ENCODE data around the gene LRMDA.

LRMDA gene

DNA sequence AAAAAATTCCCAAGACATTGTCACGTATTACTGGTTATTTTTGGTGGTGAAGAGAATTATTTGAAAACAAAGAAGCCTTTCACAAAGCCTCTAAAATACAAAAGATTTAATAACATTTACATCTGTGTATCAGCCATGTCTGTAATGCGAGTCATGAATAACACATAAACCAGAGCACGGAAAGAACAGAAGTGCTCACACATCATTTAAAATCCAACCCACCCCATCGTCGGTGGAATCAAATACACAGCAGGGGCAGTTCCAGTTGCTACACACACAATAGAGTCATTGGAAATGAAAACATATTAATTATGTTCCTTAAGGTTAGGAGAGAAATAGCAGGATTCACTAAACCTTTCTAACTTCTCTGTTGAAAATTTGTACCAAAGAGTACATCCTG lies 1108.9 kb downstream of the LRMDA start:
- Histone ChIP-seq H2BK120ac (ENCODE audit: low read depth, low read length) (no peak overlapping the region), H3K9me3 (ENCODE audit: control insufficient read depth, low read length) (no peaks in the 10 kb centered on the region), H3K27me3 (ENCODE audit: control insufficient read depth in 1 of 2, insufficient read depth in 1 of 2, low read length in 2 of 2) (no peaks in the 10 kb centered on the region), H4K91ac (ENCODE audit: low read length) (no peak overlapping the region), H3K79me1 (replicated peaks; ENCODE audit: low read length, poor library complexity, severe bottlenecking) (no peaks in the 10 kb centered on the region), H3K4ac (ENCODE audit: low read depth in 1 of 2, low read length in 2 of 2) (no peak overlapping the region), H3K27ac (ENCODE audit: low read length, poor library complexity, severe bottlenecking) (no peak overlapping the region), H2BK15ac (ENCODE audit: low read depth, poor library complexity, severe bottlenecking) (no peak overlapping the region), H2BK12ac (ENCODE audit: low read length in 2 of 2) (no peak overlapping the region), H3K18ac (ENCODE audit: low read depth in 1 of 2, low read length in 2 of 2) (no peak overlapping the region), H2BK5ac (ENCODE audit: low read depth, low read length, poor library complexity, severe bottlenecking) (no peak overlapping the region), H4K8ac (ENCODE audit: low read length) (no peak overlapping the region), H2AFZ (ENCODE audit: low read depth, low read length) (no peak overlapping the region), H3K36me3 (ENCODE audit: control insufficient read depth in 1 of 2, insufficient read depth in 2 of 2, low read depth in 1 of 2, low read length in 2 of 2) (no peaks in the 10 kb centered on the region), H3K9ac (ENCODE audit: low read length) (no peak overlapping the region), H3K23ac (ENCODE audit: low read length in 2 of 2) (no peak overlapping the region), H3K4me3 (ENCODE audit: insufficient read depth in 1 of 2, low read depth in 1 of 2, low read length in 2 of 2) (no peak overlapping the region), H2AK5ac (ENCODE audit: low read length, severe bottlenecking) (no peak overlapping the region), H3K4me2 (ENCODE audit: low read length, poor library complexity, severe bottlenecking) (no peak overlapping the region), H3K14ac (ENCODE audit: low read length in 2 of 2) (no peak overlapping the region), H3K4me1 (ENCODE audit: control insufficient read depth, insufficient read depth, low read depth, low read length) (no peaks in the 10 kb centered on the region)
- DNase-seq: no peak
- 79% methylated on average over 3 of the region's 5 CpGs for WGBS

DNA sequence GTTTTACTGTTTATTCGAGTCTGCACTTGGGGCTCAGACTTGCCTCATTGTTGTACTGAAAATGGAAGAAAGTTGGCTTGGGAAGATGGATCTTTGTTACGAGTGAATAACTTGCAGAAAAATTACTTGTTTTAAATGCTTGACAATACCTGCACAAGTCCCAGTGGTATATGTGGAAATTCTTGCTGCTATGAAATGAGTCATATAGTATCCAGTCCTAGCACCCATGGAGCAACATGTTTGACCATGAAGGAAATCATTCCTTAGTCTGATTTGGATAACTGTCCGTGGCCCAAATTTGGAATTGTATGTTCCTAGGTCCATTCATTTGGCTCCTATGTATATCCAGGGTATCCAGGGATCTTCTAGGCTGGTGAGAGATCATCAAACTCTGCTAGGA lies 1109.4 kb downstream of the LRMDA start:
- no peak overlapping the region for H3K14ac ChIP-seq (ENCODE audit: low read length in 2 of 2)
- no peak overlapping the region for H2BK15ac ChIP-seq (ENCODE audit: low read depth, poor library complexity, severe bottlenecking)
- no peak overlapping the region for H4K8ac ChIP-seq (ENCODE audit: low read length)
- H3K4me3 ChIP-seq (ENCODE audit: insufficient read depth in 1 of 2, low read depth in 1 of 2, low read length in 2 of 2): no peak overlapping the region
- H2BK5ac ChIP-seq (ENCODE audit: low read depth, low read length, poor library complexity, severe bottlenecking): no peak overlapping the region
- H3K27me3 ChIP-seq (ENCODE audit: control insufficient read depth in 1 of 2, insufficient read depth in 1 of 2, low read length in 2 of 2): no peaks in the 10 kb centered on the region
- H3K79me1 ChIP-seq (replicated peaks; ENCODE audit: low read length, poor library complexity, severe bottlenecking): no peaks in the 10 kb centered on the region
- H3K4me1 ChIP-seq (ENCODE audit: control insufficient read depth, insufficient read depth, low read depth, low read length): no peaks in the 10 kb centered on the region
- DNase-seq: no peak
- WGBS: 93% methylated on average over 3 of the region's 3 CpGs
- H2BK120ac ChIP-seq (ENCODE audit: low read depth, low read length): no peak overlapping the region
- H3K9ac ChIP-seq (ENCODE audit: low read length): no peak overlapping the region
- no peaks in the 10 kb centered on the region for H3K36me3 ChIP-seq (ENCODE audit: control insufficient read depth in 1 of 2, insufficient read depth in 2 of 2, low read depth in 1 of 2, low read length in 2 of 2)
- H3K9me3 ChIP-seq (ENCODE audit: control insufficient read depth, low read length): no peaks in the 10 kb centered on the region
- no peak overlapping the region for H3K27ac ChIP-seq (ENCODE audit: low read length, poor library complexity, severe bottlenecking)
- H3K23ac ChIP-seq (ENCODE audit: low read length in 2 of 2): no peak overlapping the region
- H4K91ac ChIP-seq (ENCODE audit: low read length): no peak overlapping the region
- no peak overlapping the region for H3K4ac ChIP-seq (ENCODE audit: low read depth in 1 of 2, low read length in 2 of 2)
- no peak overlapping the region for H2AK5ac ChIP-seq (ENCODE audit: low read length, severe bottlenecking)
- H3K4me2 ChIP-seq (ENCODE audit: low read length, poor library complexity, severe bottlenecking): no peak overlapping the region
- H2BK12ac ChIP-seq (ENCODE audit: low read length in 2 of 2): no peak overlapping the region
- H3K18ac ChIP-seq (ENCODE audit: low read depth in 1 of 2, low read length in 2 of 2): no peak overlapping the region
- no peak overlapping the region for H2AFZ ChIP-seq (ENCODE audit: low read depth, low read length)

DNA sequence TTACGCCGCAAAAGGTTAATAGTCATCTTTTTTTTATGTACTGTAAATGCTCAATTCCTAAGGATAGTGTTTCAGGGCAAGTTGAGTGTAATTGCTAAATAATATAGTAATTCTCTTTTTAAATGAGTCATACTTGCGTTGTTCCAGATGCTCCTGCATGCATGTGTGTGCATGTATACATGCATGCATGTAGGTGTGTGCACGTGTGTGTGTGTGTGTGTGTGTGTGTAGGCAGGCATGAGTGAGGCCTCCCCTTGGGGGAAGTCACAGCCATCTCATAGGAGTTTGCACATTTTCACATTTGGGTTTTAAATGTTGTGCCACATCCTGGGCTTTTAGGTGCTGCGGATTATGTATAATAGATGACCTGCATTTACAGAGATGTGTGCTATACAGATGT lies 1110.4 kb downstream of the LRMDA start:
- 99% methylated on average over 5 of the region's 5 CpGs for WGBS
- no peak for DNase-seq

DNA sequence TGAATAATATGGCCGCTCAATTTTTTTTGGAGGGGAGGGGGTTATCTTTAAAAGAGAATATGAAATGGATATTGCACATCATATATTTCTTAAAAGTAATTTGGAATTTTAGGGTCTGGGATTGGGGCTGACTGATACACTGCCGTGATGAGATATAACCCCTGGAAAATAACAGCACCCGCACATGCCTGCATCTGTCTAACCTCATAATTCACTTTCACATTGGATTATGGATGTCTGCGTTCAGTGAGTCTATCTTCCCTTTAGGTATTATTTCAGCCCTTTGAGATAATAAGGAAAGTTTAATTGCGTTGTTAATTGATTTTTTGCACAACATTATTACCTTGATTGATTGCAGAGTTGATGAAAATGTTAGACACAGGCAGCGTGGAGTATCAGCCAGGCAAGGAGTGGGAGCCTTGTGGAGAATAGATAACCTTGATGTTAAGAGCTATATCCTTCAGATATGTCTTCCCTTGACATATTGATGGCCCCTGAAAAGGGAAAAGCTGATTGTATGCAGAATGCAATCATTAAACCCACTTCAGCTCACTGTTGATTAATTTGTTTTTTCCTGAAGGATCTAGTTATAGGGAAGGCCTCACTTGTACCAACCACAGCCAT lies 1111.0 kb downstream of the LRMDA start:
- Histone ChIP-seq H2BK120ac (ENCODE audit: low read depth, low read length) (no peak overlapping the region), H3K9ac (ENCODE audit: low read length) (no peak overlapping the region), H2BK12ac (ENCODE audit: low read length in 2 of 2) (no peak overlapping the region), H2BK5ac (ENCODE audit: low read depth, low read length, poor library complexity, severe bottlenecking) (no peak overlapping the region), H3K79me1 (replicated peaks; ENCODE audit: low read length, poor library complexity, severe bottlenecking) (no peaks in the 10 kb centered on the region), H3K36me3 (ENCODE audit: control insufficient read depth in 1 of 2, insufficient read depth in 2 of 2, low read depth in 1 of 2, low read length in 2 of 2) (no peaks in the 10 kb centered on the region), H3K4me2 (ENCODE audit: low read length, poor library complexity, severe bottlenecking) (no peak overlapping the region), H3K18ac (ENCODE audit: low read depth in 1 of 2, low read length in 2 of 2) (no peak overlapping the region), H3K4me1 (ENCODE audit: control insufficient read depth, insufficient read depth, low read depth, low read length) (no peaks in the 10 kb centered on the region), H3K14ac (ENCODE audit: low read length in 2 of 2) (no peak overlapping the region), H4K91ac (ENCODE audit: low read length) (no peak overlapping the region), H3K4me3 (ENCODE audit: insufficient read depth in 1 of 2, low read depth in 1 of 2, low read length in 2 of 2) (no peak overlapping the region), H2AFZ (ENCODE audit: low read depth, low read length) (no peak overlapping the region), H3K27ac (ENCODE audit: low read length, poor library complexity, severe bottlenecking) (no peak overlapping the region), H3K9me3 (ENCODE audit: control insufficient read depth, low read length) (no peaks in the 10 kb centered on the region), H3K27me3 (ENCODE audit: control insufficient read depth in 1 of 2, insufficient read depth in 1 of 2, low read length in 2 of 2) (no peaks in the 10 kb centered on the region), H3K4ac (ENCODE audit: low read depth in 1 of 2, low read length in 2 of 2) (no peak overlapping the region), H2BK15ac (ENCODE audit: low read depth, poor library complexity, severe bottlenecking) (no peak overlapping the region), H3K23ac (ENCODE audit: low read length in 2 of 2) (no peak overlapping the region), H4K8ac (ENCODE audit: low read length) (no peak overlapping the region), H2AK5ac (ENCODE audit: low read length, severe bottlenecking) (no peak overlapping the region)
- 98% methylated on average over 5 of the region's 6 CpGs for WGBS
- no peak for DNase-seq

More for the DNA sequence above, 1110.4 kb downstream of the LRMDA start:
- Histone ChIP-seq H2BK12ac (ENCODE audit: low read length in 2 of 2) (no peak overlapping the region), H2BK5ac (ENCODE audit: low read depth, low read length, poor library complexity, severe bottlenecking) (no peak overlapping the region), H2AK5ac (ENCODE audit: low read length, severe bottlenecking) (no peak overlapping the region), H2BK15ac (ENCODE audit: low read depth, poor library complexity, severe bottlenecking) (no peak overlapping the region), H3K4ac (ENCODE audit: low read depth in 1 of 2, low read length in 2 of 2) (no peak overlapping the region), H3K27me3 (ENCODE audit: control insufficient read depth in 1 of 2, insufficient read depth in 1 of 2, low read length in 2 of 2) (no peaks in the 10 kb centered on the region), H3K79me1 (replicated peaks; ENCODE audit: low read length, poor library complexity, severe bottlenecking) (no peaks in the 10 kb centered on the region), H2BK120ac (ENCODE audit: low read depth, low read length) (no peak overlapping the region), H3K36me3 (ENCODE audit: control insufficient read depth in 1 of 2, insufficient read depth in 2 of 2, low read depth in 1 of 2, low read length in 2 of 2) (no peaks in the 10 kb centered on the region), H3K4me1 (ENCODE audit: control insufficient read depth, insufficient read depth, low read depth, low read length) (no peaks in the 10 kb centered on the region), H2AFZ (ENCODE audit: low read depth, low read length) (no peak overlapping the region), H3K4me2 (ENCODE audit: low read length, poor library complexity, severe bottlenecking) (no peak overlapping the region), H3K14ac (ENCODE audit: low read length in 2 of 2) (no peak overlapping the region), H3K27ac (ENCODE audit: low read length, poor library complexity, severe bottlenecking) (no peak overlapping the region), H3K9ac (ENCODE audit: low read length) (no peak overlapping the region), H3K18ac (ENCODE audit: low read depth in 1 of 2, low read length in 2 of 2) (no peak overlapping the region), H4K91ac (ENCODE audit: low read length) (no peak overlapping the region), H3K4me3 (ENCODE audit: insufficient read depth in 1 of 2, low read depth in 1 of 2, low read length in 2 of 2) (no peak overlapping the region), H3K23ac (ENCODE audit: low read length in 2 of 2) (no peak overlapping the region), H4K8ac (ENCODE audit: low read length) (no peak overlapping the region), H3K9me3 (ENCODE audit: control insufficient read depth, low read length) (no peaks in the 10 kb centered on the region)

All from mesenchymal stem cell (in vitro differentiated cells and primary cell).